Measurements from ENCODE around the gene HSPA12B. TPM values are rescaled to one million over a fixed set of nuclear protein-coding genes. Genes with fewer than 3 reads are reported as not detected.

The HSPA12B gene
- total and polyA plus RNA-seq, 2 of the 4 experiments (the other 2 are of a cell fraction) = not detected

- ChIA-PET CTCF (no interaction called here), POLR2A (ENCODE audit: unreplicated experiment) (no interaction called here)
- Histone ChIP-seq H2BK20ac (ENCODE audit: low read depth, low read length) (no peak overlapping the region), H2BK120ac (ENCODE audit: low read depth, low read length) (no peak overlapping the region), H3K56ac (ENCODE audit: extremely low read depth, insufficient read depth, low read length) (no peak overlapping the region), H2AFZ (replicated peaks; ENCODE audit: low read length, poor library complexity) (no peak overlapping the region), H4K20me1 (ENCODE audit: insufficient read depth, low read length) (peaks cover 9% of the 10 kb centered on the region; the same call in 1 of the 2 replicates), H3K4me1 (ENCODE audit: control insufficient read depth, insufficient read depth, low read length) (peaks cover 9% of the 10 kb centered on the region), H3K9me1 (ENCODE audit: insufficient read depth, low read length) (no peaks in the 10 kb centered on the region; the same call in 1 of the 2 replicates), H3K9ac (ENCODE audit: low read depth, low read length) (no peak overlapping the region), H3K27me3 (ENCODE audit: control insufficient read depth, insufficient read depth, low read length) (no peaks in the 10 kb centered on the region), H4K91ac (ENCODE audit: insufficient read depth, low read depth, low read length) (no peak overlapping the region), H3K36me3 (ENCODE audit: control insufficient read depth, insufficient read depth, low read length) (no peaks in the 10 kb centered on the region; the same call in 1 of the 2 replicates), H3K79me1 (ENCODE audit: low read depth in 1 of 2, low read length in 2 of 2) (peaks cover 16 to 49% of the 10 kb centered on the region in 2 experiments), H2BK15ac (ENCODE audit: low read depth, low read length) (no peak overlapping the region), H3K23ac (ENCODE audit: low read depth, low read length) (no peak overlapping the region), H2AK5ac (ENCODE audit: low read depth, low read length) (no peak overlapping the region), H2AK9ac (replicated peaks; ENCODE audit: low read depth, low read length, poor library complexity) (peak overlapping the region; percentile 55), H4K5ac (ENCODE audit: low read depth, low read length) (no peak overlapping the region), H3K4ac (ENCODE audit: low read depth, low read length) (no peak overlapping the region), H3K4me2 (ENCODE audit: low read depth, low read length) (no peak overlapping the region), H4K8ac (ENCODE audit: low read depth in 2 of 2, low read length in 2 of 2) (no peak overlapping the region), H2BK5ac (ENCODE audit: low read depth, low read length, poor library complexity, severe bottlenecking) (no peak overlapping the region), H3K27ac (ENCODE audit: insufficient read depth, low read length) (no peak overlapping the region), H3K9me3 (ENCODE audit: control insufficient read depth, insufficient read depth, low read length) (no peaks in the 10 kb centered on the region), H3K4me3 (ENCODE audit: insufficient read depth, low read depth, low read length) (no peak overlapping the region), H3K18ac (ENCODE audit: low read depth, low read length) (no peak overlapping the region), H3K14ac (replicated peaks; ENCODE audit: low read depth, low read length) (no peak overlapping the region)
- 97% methylated on average over 7 of the region's 8 CpGs; no CpG with 5 or more reads in 1 of the 2 experiments for WGBS, 2 experiments (ENCODE audit: extremely low coverage in 2 of 2, insufficient read length in 1 of 2)
- DNase-seq = no peak
- no TSS peak for BruUV-seq (replicated peaks)
- intact Hi-C loops (cut with micrococcal nuclease) (no loop called here), dilution Hi-C loops (cut with HindIII; ENCODE audit: low sequenced_read_pairs, unreplicated experiment) (no loop called here), in situ Hi-C loops (cut with MboI; ENCODE audit: low sequenced_read_pairs) (no loop called here)
- no peak for ATAC-seq (ENCODE audit: low read depth)
- no peak for TF ChIP-seq MXI1 (IDR thresholded peaks at IDR 0.05; ENCODE audit: borderline replicate concordance, low read depth, low read length)
- TF ChIP-seq NFE2L2 (IDR thresholded peaks at IDR 0.05; ENCODE audit: low read depth, low read length) = no peak
- no peak for TF ChIP-seq SMC3 (IDR thresholded peaks at IDR 0.05; ENCODE audit: low read depth, low read length)
- no peak for TF ChIP-seq FOS (IDR thresholded peaks at IDR 0.05; ENCODE audit: low read depth, low read length)
- TF ChIP-seq POLR2A (IDR thresholded peaks at IDR 0.05; ENCODE audit: low read depth, low read length) = no peak
- TF ChIP-seq CHD1 (IDR thresholded peaks at IDR 0.05; ENCODE audit: low read depth, low read length) = no peak
- TF ChIP-seq, protein P1, sequence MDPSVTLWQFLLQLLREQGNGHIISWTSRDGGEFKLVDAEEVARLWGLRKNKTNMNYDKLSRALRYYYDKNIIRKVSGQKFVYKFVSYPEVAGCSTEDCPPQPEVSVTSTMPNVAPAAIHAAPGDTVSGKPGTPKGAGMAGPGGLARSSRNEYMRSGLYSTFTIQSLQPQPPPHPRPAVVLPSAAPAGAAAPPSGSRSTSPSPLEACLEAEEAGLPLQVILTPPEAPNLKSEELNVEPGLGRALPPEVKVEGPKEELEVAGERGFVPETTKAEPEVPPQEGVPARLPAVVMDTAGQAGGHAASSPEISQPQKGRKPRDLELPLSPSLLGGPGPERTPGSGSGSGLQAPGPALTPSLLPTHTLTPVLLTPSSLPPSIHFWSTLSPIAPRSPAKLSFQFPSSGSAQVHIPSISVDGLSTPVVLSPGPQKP (IDR thresholded peaks at IDR 0.05; ENCODE audit: borderline replicate concordance, low read depth, low read length) = no peak
- no peak for TF ChIP-seq BHLHE40 (IDR thresholded peaks at IDR 0.05; ENCODE audit: low read depth, low read length)
- no peak for TF ChIP-seq RAD21 (IDR thresholded peaks at IDR 0.05; ENCODE audit: low read length)
- no peak for TF ChIP-seq USF2 (IDR thresholded peaks at IDR 0.05; ENCODE audit: low read depth, low read length)
- TF ChIP-seq CEBPB (IDR thresholded peaks at IDR 0.05; ENCODE audit: low read depth, low read length) = no peak
- TF ChIP-seq MAZ (IDR thresholded peaks at IDR 0.05; ENCODE audit: borderline replicate concordance, low read depth, low read length) = no peak
- TF ChIP-seq MAFK (IDR thresholded peaks at IDR 0.05; ENCODE audit: low read depth, low read length) = no peak
- TF ChIP-seq RFX5 (IDR thresholded peaks at IDR 0.05; ENCODE audit: low read depth, low read length) = no peak
- TF ChIP-seq CTCF (conservative IDR thresholded peaks at IDR 0.05; ENCODE audit: low read depth, low read length) = no peak
Measured at GRCh38 chr20:3763671-3764601, 31.5 kb downstream of the HSPA12B start.

Data from IMR-90 (cell line).